Measurements from ENCODE around the gene CCDC85C.
"Not testable (repeated sequence)": the region's sequence is repeated elsewhere in the genome, so short reads cannot be mapped to it uniquely, and the experiment has no call there.

The CCDC85C gene

DNA sequence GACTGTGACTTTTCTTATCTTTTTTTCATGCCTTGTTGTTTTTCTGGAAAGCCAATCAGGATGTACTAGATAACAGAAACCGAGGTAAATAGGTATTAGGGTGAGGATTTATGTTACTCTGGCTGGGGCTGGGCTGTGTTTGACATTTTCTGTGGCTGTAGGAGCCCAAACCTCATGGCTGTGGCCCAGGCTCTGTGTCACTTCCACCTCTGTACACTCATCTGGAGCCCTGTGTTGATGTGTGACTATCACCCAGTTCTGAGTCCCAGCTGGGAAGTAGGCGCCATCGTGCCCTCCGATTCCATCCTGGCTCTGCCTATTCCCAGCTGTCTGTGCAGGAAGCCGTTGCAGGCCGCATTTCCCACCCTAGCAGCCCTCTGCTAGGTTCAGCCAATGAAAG, 39.3 kb upstream of the CCDC85C start:
- TF ChIP-seq NFRKB (IDR thresholded peaks at IDR 0.05) (no peak), SUZ12 (IDR thresholded peaks at IDR 0.05) (no peak), ZNF384 (IDR thresholded peaks at IDR 0.05) (no peak), CTBP1 (IDR thresholded peaks at IDR 0.05; ENCODE audit: borderline replicate concordance) (no peak), L3MBTL2 (conservative IDR thresholded peaks at IDR 0.05) (no peak), HDGF (IDR thresholded peaks at IDR 0.05; ENCODE audit: borderline replicate concordance) (no peak), FOXM1 (IDR thresholded peaks at IDR 0.05; ENCODE audit: borderline replicate concordance) (no peak), ARNT (IDR thresholded peaks at IDR 0.05) (no peak), TARDBP (IDR thresholded peaks at IDR 0.05) (no peak), ELF4 (IDR thresholded peaks at IDR 0.05) (no peak), BHLHE40 (IDR thresholded peaks at IDR 0.05; ENCODE audit: borderline replicate concordance) (no peak), FOXK2 (IDR thresholded peaks at IDR 0.05) (no peak), LEF1 (IDR thresholded peaks at IDR 0.05; ENCODE audit: borderline replicate concordance) (no peak), SP1 (IDR thresholded peaks at IDR 0.05) (no peak), FOXA1 (IDR thresholded peaks at IDR 0.05) (no peak)
- TF ChIP-seq, protein P1, sequence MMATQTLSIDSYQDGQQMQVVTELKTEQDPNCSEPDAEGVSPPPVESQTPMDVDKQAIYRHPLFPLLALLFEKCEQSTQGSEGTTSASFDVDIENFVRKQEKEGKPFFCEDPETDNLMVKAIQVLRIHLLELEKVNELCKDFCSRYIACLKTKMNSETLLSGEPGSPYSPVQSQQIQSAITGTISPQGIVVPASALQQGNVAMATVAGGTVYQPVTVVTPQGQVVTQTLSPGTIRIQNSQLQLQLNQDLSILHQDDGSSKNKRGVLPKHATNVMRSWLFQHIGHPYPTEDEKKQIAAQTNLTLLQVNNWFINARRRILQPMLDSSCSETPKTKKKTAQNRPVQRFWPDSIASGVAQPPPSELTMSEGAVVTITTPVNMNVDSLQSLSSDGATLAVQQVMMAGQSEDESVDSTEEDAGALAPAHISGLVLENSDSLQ (IDR thresholded peaks at IDR 0.05): no peak
- CTCF ChIA-PET: interaction anchor here (0.6 kb wide), 1 partner anchor 18 kb away, joined by 3 read pairs; no protein-coding TSS in a partner anchor
- POLR2A ChIA-PET: no interaction called here
- no peak for DNase-seq (ENCODE audit: extremely low spot score)

DNA sequence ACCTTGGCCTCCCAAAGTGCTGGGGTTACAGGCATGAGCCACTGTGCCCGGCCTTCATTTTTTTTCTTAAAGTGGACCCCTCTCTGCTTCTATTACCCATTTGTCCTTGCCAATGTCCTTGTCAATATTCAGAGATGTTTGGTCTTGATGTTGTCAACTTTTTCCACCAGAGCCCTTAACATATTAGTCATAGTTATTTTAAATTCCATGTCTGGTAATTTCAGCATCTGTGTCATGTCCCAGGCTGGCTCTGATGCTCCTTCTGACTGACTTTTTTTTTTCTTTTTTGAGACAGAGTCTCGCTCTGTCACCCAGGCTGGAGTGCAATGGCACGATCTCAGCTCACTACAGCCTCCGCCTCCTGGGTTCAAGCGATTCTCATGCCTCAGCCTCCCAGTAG, 38.8 kb upstream of the CCDC85C start:
- DNase-seq (ENCODE audit: extremely low spot score); CTCF ChIA-PET; POLR2A ChIA-PET: not testable (repeated sequence)

DNA sequence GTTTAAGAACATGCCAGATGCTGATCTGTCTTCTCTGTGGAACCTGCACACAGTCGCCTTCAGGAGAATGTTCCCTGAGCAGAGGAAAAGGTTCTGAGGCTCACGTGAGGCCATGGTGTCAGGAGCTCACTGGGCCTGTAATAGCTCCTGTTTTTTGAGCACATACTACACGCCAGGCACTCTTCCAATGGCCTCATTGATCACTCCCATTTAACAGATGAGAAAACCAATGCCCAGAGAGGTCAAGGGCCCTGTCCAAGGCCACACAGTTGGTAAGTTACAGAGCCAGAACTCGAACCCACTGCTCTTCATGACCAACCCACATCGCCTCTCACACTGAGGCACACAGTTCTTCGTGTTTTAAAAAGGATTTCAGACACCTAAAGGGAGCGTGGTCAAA, 33.6 kb upstream of the CCDC85C start:
- ChIA-PET POLR2A (no interaction called here), CTCF (no interaction called here)
- TF ChIP-seq SUZ12 (IDR thresholded peaks at IDR 0.05): no peak
- TF ChIP-seq BHLHE40 (IDR thresholded peaks at IDR 0.05; ENCODE audit: borderline replicate concordance): no peak
- no peak for TF ChIP-seq L3MBTL2 (conservative IDR thresholded peaks at IDR 0.05)
- TF ChIP-seq TARDBP (IDR thresholded peaks at IDR 0.05): no peak
- TF ChIP-seq FOXK2 (IDR thresholded peaks at IDR 0.05): no peak
- no peak for TF ChIP-seq CTBP1 (IDR thresholded peaks at IDR 0.05; ENCODE audit: borderline replicate concordance)
- TF ChIP-seq NFRKB (IDR thresholded peaks at IDR 0.05): no peak
- TF ChIP-seq FOXM1 (IDR thresholded peaks at IDR 0.05; ENCODE audit: borderline replicate concordance): no peak
- no peak for TF ChIP-seq HDGF (IDR thresholded peaks at IDR 0.05; ENCODE audit: borderline replicate concordance)
- no peak for TF ChIP-seq FOXA1 (IDR thresholded peaks at IDR 0.05)
- TF ChIP-seq, protein P1 (IDR thresholded peaks at IDR 0.05): no peak
- no peak for TF ChIP-seq ELF4 (IDR thresholded peaks at IDR 0.05)
- TF ChIP-seq ARNT (IDR thresholded peaks at IDR 0.05): no peak
- TF ChIP-seq LEF1 (IDR thresholded peaks at IDR 0.05; ENCODE audit: borderline replicate concordance): no peak
- TF ChIP-seq ZNF384 (IDR thresholded peaks at IDR 0.05): no peak
- no peak for TF ChIP-seq SP1 (IDR thresholded peaks at IDR 0.05)

DNA sequence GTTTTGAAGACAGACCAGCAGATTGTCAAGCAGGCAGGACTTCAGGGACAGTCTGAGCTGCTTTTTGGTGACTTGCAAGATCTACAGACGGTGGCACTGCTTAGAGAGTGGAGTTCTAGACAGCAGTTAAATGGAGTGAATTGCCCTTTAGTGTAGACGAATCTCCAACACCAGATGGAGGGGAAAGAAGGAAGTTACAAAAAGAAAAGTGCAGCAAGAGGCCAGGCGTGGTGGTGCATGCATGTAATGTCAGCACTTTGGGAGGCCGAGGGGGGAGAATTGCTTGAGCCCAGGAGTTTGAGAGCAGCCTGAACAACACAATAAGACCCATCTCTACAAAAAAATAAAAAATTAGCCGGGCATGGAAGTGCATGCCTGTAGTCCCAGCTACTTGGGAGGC, 32.5 kb upstream of the CCDC85C start:
- CTCF ChIA-PET: no interaction called here
- no peak for DNase-seq (ENCODE audit: extremely low spot score)
- POLR2A ChIA-PET: no interaction called here
- TF ChIP-seq BHLHE40 (IDR thresholded peaks at IDR 0.05; ENCODE audit: borderline replicate concordance) (no peak), SUZ12 (IDR thresholded peaks at IDR 0.05) (no peak), HDGF (IDR thresholded peaks at IDR 0.05; ENCODE audit: borderline replicate concordance) (no peak), ELF4 (IDR thresholded peaks at IDR 0.05) (no peak), ZNF384 (IDR thresholded peaks at IDR 0.05) (no peak), TARDBP (IDR thresholded peaks at IDR 0.05) (no peak)

More for the DNA sequence above, 33.6 kb upstream of the CCDC85C start:
- DNase-seq (ENCODE audit: extremely low spot score): no peak

DNA sequence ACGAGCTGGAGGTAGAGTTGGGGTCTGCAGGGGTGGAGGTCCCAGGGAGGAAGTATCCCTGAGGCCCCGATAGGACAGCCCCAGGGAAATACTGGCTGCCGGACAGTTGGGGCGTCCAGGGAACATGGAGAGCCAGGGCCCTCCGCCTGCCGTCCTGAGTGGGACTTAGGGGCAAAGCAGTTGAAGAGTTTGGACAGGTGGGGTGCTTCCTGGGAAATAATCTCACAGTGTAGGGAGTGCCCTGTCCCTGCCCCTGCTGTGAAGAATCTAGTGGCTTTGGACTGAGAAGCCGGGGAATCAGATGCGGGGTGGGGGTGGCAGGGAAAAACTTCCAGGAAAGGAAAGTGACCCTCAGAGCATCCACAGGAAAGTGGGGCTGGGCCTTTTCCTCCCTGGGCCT, 31.1 kb upstream of the CCDC85C start:
- ChIA-PET POLR2A (no interaction called here), CTCF (no interaction called here)
- no peak for DNase-seq (ENCODE audit: extremely low spot score)
- TF ChIP-seq FOXA1 (IDR thresholded peaks at IDR 0.05) (no peak), CTBP1 (IDR thresholded peaks at IDR 0.05; ENCODE audit: borderline replicate concordance) (no peak), ELF4 (IDR thresholded peaks at IDR 0.05) (no peak), FOXM1 (IDR thresholded peaks at IDR 0.05; ENCODE audit: borderline replicate concordance) (no peak), BHLHE40 (IDR thresholded peaks at IDR 0.05; ENCODE audit: borderline replicate concordance) (no peak), ARNT (IDR thresholded peaks at IDR 0.05) (no peak), SP1 (IDR thresholded peaks at IDR 0.05) (no peak), TARDBP (IDR thresholded peaks at IDR 0.05) (no peak), HDGF (IDR thresholded peaks at IDR 0.05; ENCODE audit: borderline replicate concordance) (no peak), ZNF384 (IDR thresholded peaks at IDR 0.05) (no peak)
- TF ChIP-seq, protein P1 (IDR thresholded peaks at IDR 0.05): no peak

DNA sequence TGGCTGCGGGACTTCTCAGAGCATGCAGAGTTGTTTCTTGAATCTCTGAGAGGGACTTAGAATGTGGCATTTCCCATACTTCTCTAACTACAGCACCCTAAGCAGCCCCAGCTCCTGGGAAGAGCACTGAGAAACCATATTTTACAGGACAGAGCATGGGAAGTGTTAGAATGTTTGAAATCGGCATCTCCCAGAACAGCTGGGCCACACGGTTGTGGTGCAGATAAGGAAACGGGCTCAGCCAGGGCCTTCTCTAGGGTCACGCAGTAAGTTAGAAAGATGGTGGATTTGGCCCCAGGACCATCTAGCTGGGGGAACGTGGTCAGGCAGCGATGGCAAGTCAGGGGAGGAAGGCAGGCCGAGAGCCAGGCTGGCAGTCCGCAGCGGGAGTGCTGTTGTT, 30.4 kb upstream of the CCDC85C start:
- no peak for TF ChIP-seq SP1 (IDR thresholded peaks at IDR 0.05)
- TF ChIP-seq LEF1 (IDR thresholded peaks at IDR 0.05; ENCODE audit: borderline replicate concordance): no peak
- TF ChIP-seq L3MBTL2 (conservative IDR thresholded peaks at IDR 0.05): no peak
- no peak for TF ChIP-seq ARNT (IDR thresholded peaks at IDR 0.05)
- TF ChIP-seq BHLHE40 (IDR thresholded peaks at IDR 0.05; ENCODE audit: borderline replicate concordance): no peak
- no peak for TF ChIP-seq FOXA1 (IDR thresholded peaks at IDR 0.05)
- no peak for TF ChIP-seq ZNF384 (IDR thresholded peaks at IDR 0.05)
- no peak for TF ChIP-seq FOXM1 (IDR thresholded peaks at IDR 0.05; ENCODE audit: borderline replicate concordance)
- TF ChIP-seq CTBP1 (IDR thresholded peaks at IDR 0.05; ENCODE audit: borderline replicate concordance): no peak
- no peak for TF ChIP-seq ELF4 (IDR thresholded peaks at IDR 0.05)
- no peak for TF ChIP-seq SUZ12 (IDR thresholded peaks at IDR 0.05)
- TF ChIP-seq TARDBP (IDR thresholded peaks at IDR 0.05): no peak
- no peak for TF ChIP-seq FOXK2 (IDR thresholded peaks at IDR 0.05)
- no peak for TF ChIP-seq NFRKB (IDR thresholded peaks at IDR 0.05)
- TF ChIP-seq, protein P1 (IDR thresholded peaks at IDR 0.05): no peak
- no peak for TF ChIP-seq HDGF (IDR thresholded peaks at IDR 0.05; ENCODE audit: borderline replicate concordance)
- ChIA-PET CTCF (no interaction called here), POLR2A (no interaction called here)
- no peak for DNase-seq (ENCODE audit: extremely low spot score)

Data from HEK293T (cell line).